ENCODE measurements around the gene ZNF488.
"Not testable (repeated sequence)": the region's sequence is repeated elsewhere in the genome, so short reads cannot be mapped to it uniquely, and the experiment has no call there.

The ZNF488 gene

DNA sequence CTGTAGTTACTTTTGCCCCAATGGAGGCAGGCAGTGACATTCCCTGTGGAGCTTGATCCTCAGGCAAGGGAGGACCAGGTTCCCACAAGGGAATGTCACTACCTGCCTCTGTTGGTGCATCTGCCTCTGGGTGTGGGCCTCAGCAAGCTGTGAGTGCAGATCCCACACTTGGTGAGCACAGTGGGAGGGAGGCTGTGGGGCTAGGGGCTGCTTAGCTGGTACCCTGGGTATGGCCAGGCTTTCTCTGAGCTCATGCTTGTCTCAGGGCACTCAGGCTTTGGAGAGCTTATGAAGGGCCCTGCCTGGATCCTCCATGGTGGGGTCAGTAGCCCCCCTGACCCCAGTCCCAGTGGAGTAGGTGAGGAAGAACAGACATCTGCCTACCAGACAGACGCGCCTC lies 16.2 kb upstream of the ZNF488 start:
- WGBS (ENCODE audit: extremely low coverage, insufficient coverage, low lambda C conversion rate) = no CpG with 5 or more reads among the region's 2 CpGs
- H3K9ac ChIP-seq (ENCODE audit: low read length) = no peak overlapping the region
- H3K4me1 ChIP-seq (ENCODE audit: control insufficient read depth, low read depth, low read length) = peaks cover 12% of the 10 kb centered on the region

DNA sequence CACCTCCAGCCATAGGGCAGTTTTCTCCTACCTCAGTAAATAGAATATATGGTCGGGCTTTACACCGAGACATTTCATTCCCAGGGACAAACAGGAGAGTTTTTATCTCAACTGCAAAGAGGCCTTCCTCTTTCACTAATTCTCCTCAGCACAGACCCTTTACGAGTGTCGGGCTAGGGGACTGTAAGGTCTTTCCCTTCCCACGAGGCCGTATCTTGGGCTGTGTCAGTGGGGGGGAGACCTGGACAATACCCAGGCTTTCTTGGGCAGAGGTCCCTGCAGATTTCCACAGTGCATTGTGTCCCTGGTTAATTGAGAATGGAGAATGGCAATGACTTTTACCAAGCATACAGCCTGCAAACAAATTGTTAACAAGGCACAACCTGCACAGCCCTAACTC lies 13.2 kb upstream of the ZNF488 start:
- no peak for DNase-seq
- Histone ChIP-seq H2AK5ac (ENCODE audit: low read length) (no peak overlapping the region), H3K27me3 (ENCODE audit: insufficient read depth, low read length, poor library complexity) (no peaks in the 10 kb centered on the region), H3K56ac (ENCODE audit: low read length) (no peak overlapping the region), H2BK15ac (replicated peaks; ENCODE audit: low read depth) (no peak overlapping the region), H3K27ac (ENCODE audit: low read depth, low read length) (no peak overlapping the region), H4K8ac (ENCODE audit: low read depth, low read length) (no peak overlapping the region), H3K23ac (ENCODE audit: low read length) (no peak overlapping the region), H4K5ac (ENCODE audit: low read length) (no peak overlapping the region), H3K9ac (ENCODE audit: low read length) (no peak overlapping the region), H3K79me1 (ENCODE audit: low read length) (no peaks in the 10 kb centered on the region), H3K4ac (ENCODE audit: low read depth, low read length) (no peak overlapping the region), H3K36me3 (ENCODE audit: control insufficient read depth, insufficient read depth, low read length) (no peaks in the 10 kb centered on the region), H2BK5ac (ENCODE audit: low read length) (no peak overlapping the region), H3K18ac (ENCODE audit: low read length) (no peak overlapping the region), H2BK120ac (ENCODE audit: low read depth, low read length) (no peak overlapping the region), H3K79me2 (ENCODE audit: control insufficient read depth, insufficient read depth, low read length) (no peaks in the 10 kb centered on the region), H3K4me2 (ENCODE audit: low read length) (no peak overlapping the region), H3K4me1 (ENCODE audit: control insufficient read depth, low read depth, low read length) (peaks cover 5% of the 10 kb centered on the region), H3K4me3 (ENCODE audit: low read length) (no peak overlapping the region)
- WGBS (ENCODE audit: extremely low coverage, insufficient coverage, low lambda C conversion rate) = no CpG with 5 or more reads among the region's 6 CpGs

More for the DNA sequence above, 16.2 kb upstream of the ZNF488 start:
- H3K27me3 ChIP-seq (ENCODE audit: insufficient read depth, low read length, poor library complexity) = no peaks in the 10 kb centered on the region
- no peak overlapping the region for H3K23ac ChIP-seq (ENCODE audit: low read length)
- no peak overlapping the region for H4K5ac ChIP-seq (ENCODE audit: low read length)
- no peak overlapping the region for H3K4ac ChIP-seq (ENCODE audit: low read depth, low read length)
- H2AK5ac ChIP-seq (ENCODE audit: low read length) = no peak overlapping the region
- H3K4me3 ChIP-seq (ENCODE audit: low read length) = no peak overlapping the region
- no peak overlapping the region for H3K56ac ChIP-seq (ENCODE audit: low read length)
- H2BK5ac ChIP-seq (ENCODE audit: low read length) = no peak overlapping the region
- H3K27ac ChIP-seq (ENCODE audit: low read depth, low read length) = no peak overlapping the region
- H3K18ac ChIP-seq (ENCODE audit: low read length) = no peak overlapping the region
- DNase-seq = no peak
- no peak overlapping the region for H3K4me2 ChIP-seq (ENCODE audit: low read length)
- no peak overlapping the region for H2BK15ac ChIP-seq (replicated peaks; ENCODE audit: low read depth)
- H3K79me1 ChIP-seq (ENCODE audit: low read length) = no peaks in the 10 kb centered on the region
- H2BK120ac ChIP-seq (ENCODE audit: low read depth, low read length) = no peak overlapping the region
- no peaks in the 10 kb centered on the region for H3K36me3 ChIP-seq (ENCODE audit: control insufficient read depth, insufficient read depth, low read length)
- no peak overlapping the region for H4K8ac ChIP-seq (ENCODE audit: low read depth, low read length)
- no peaks in the 10 kb centered on the region for H3K79me2 ChIP-seq (ENCODE audit: control insufficient read depth, insufficient read depth, low read length)

DNA sequence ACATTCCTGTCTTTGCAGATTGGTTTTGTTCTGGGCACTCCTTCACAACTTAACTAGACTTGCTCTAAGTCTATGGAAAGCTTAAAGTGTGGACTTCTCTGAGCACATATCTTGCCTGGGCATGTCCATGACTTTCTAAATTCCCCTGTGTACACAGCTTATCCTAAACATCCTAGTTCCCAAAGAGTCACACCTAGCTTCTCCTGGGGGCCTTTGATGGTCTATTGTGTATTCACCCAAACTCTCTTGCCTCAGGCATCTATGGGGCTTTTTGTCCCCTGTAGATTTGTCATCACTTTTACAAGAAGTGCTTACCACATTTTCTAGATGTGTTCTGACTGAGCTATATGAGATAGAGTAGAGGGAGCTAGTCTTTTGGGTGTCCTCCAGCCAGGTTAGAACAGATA lies 12.2 kb upstream of the ZNF488 start:
- H4K5ac ChIP-seq (ENCODE audit: low read length) = no peak overlapping the region
- peak overlapping the region; percentile 39 for H3K18ac ChIP-seq (ENCODE audit: low read length)
- H4K8ac ChIP-seq (ENCODE audit: low read depth, low read length) = no peak overlapping the region
- no peaks in the 10 kb centered on the region for H3K27me3 ChIP-seq (ENCODE audit: insufficient read depth, low read length, poor library complexity)
- no peak overlapping the region for H3K27ac ChIP-seq (ENCODE audit: low read depth, low read length)
- H2BK5ac ChIP-seq (ENCODE audit: low read length) = no peak overlapping the region
- H3K56ac ChIP-seq (ENCODE audit: low read length) = no peak overlapping the region
- peaks cover 2% of the 10 kb centered on the region for H3K4me1 ChIP-seq (ENCODE audit: control insufficient read depth, low read depth, low read length)
- peak overlapping the region; percentile 74 for H2BK15ac ChIP-seq (replicated peaks; ENCODE audit: low read depth)
- H2AK5ac ChIP-seq (ENCODE audit: low read length) = no peak overlapping the region
- peak overlapping the region; percentile 9 for H3K4ac ChIP-seq (ENCODE audit: low read depth, low read length)
- no peaks in the 10 kb centered on the region for H3K36me3 ChIP-seq (ENCODE audit: control insufficient read depth, insufficient read depth, low read length)
- H3K79me2 ChIP-seq (ENCODE audit: control insufficient read depth, insufficient read depth, low read length) = no peaks in the 10 kb centered on the region
- no peak overlapping the region for H3K4me3 ChIP-seq (ENCODE audit: low read length)
- H3K23ac ChIP-seq (ENCODE audit: low read length) = no peak overlapping the region
- no peaks in the 10 kb centered on the region for H3K79me1 ChIP-seq (ENCODE audit: low read length)
- peak; percentile 72 for DNase-seq
- H2BK120ac ChIP-seq (ENCODE audit: low read depth, low read length) = no peak overlapping the region
- H3K9ac ChIP-seq (ENCODE audit: low read length) = no peak overlapping the region
- H3K4me2 ChIP-seq (ENCODE audit: low read length) = no peak overlapping the region

- Histone ChIP-seq H3K4me2 (ENCODE audit: low read length) (no peak overlapping the region), H3K27me3 (ENCODE audit: insufficient read depth, low read length, poor library complexity) (no peaks in the 10 kb centered on the region), H4K8ac (ENCODE audit: low read depth, low read length) (no peak overlapping the region), H2BK5ac (ENCODE audit: low read length) (no peak overlapping the region), H3K18ac (ENCODE audit: low read length) (no peak overlapping the region), H3K79me2 (ENCODE audit: control insufficient read depth, insufficient read depth, low read length) (no peaks in the 10 kb centered on the region), H3K56ac (ENCODE audit: low read length) (no peak overlapping the region), H3K79me1 (ENCODE audit: low read length) (no peaks in the 10 kb centered on the region), H3K4me1 (ENCODE audit: control insufficient read depth, low read depth, low read length) (no peaks in the 10 kb centered on the region), H2AK5ac (ENCODE audit: low read length) (no peak overlapping the region), H2BK120ac (ENCODE audit: low read depth, low read length) (no peak overlapping the region), H3K27ac (ENCODE audit: low read depth, low read length) (no peak overlapping the region), H3K9ac (ENCODE audit: low read length) (no peak overlapping the region), H3K4me3 (ENCODE audit: low read length) (no peak overlapping the region), H3K36me3 (ENCODE audit: control insufficient read depth, insufficient read depth, low read length) (no peaks in the 10 kb centered on the region), H3K4ac (ENCODE audit: low read depth, low read length) (no peak overlapping the region), H3K23ac (ENCODE audit: low read length) (no peak overlapping the region), H2BK15ac (replicated peaks; ENCODE audit: low read depth) (no peak overlapping the region), H4K5ac (ENCODE audit: low read length) (no peak overlapping the region)
- no CpG with 5 or more reads among the region's 3 CpGs for WGBS (ENCODE audit: extremely low coverage, insufficient coverage, low lambda C conversion rate)
- DNase-seq = no peak
Observed at GRCh38 chr10:47389619-47390018, 5.5 kb upstream of the ZNF488 start.

GRCh38 chr10:47388879-47389278 lies 4.8 kb upstream of the ZNF488 start:
- Histone ChIP-seq H3K56ac (ENCODE audit: low read length) (no peak overlapping the region), H2BK5ac (ENCODE audit: low read length) (no peak overlapping the region), H4K5ac (ENCODE audit: low read length) (no peak overlapping the region), H3K23ac (ENCODE audit: low read length) (no peak overlapping the region), H3K9ac (ENCODE audit: low read length) (no peak overlapping the region), H3K4me3 (ENCODE audit: low read length) (no peak overlapping the region), H3K27ac (ENCODE audit: low read depth, low read length) (no peak overlapping the region), H4K8ac (ENCODE audit: low read depth, low read length) (no peak overlapping the region), H3K18ac (ENCODE audit: low read length) (no peak overlapping the region), H3K79me2 (ENCODE audit: control insufficient read depth, insufficient read depth, low read length) (no peaks in the 10 kb centered on the region), H2BK15ac (replicated peaks; ENCODE audit: low read depth) (no peak overlapping the region), H2AK5ac (ENCODE audit: low read length) (no peak overlapping the region), H2BK120ac (ENCODE audit: low read depth, low read length) (no peak overlapping the region), H3K27me3 (ENCODE audit: insufficient read depth, low read length, poor library complexity) (no peaks in the 10 kb centered on the region), H3K79me1 (ENCODE audit: low read length) (no peaks in the 10 kb centered on the region), H3K36me3 (ENCODE audit: control insufficient read depth, insufficient read depth, low read length) (no peaks in the 10 kb centered on the region), H3K4ac (ENCODE audit: low read depth, low read length) (no peak overlapping the region), H3K4me2 (ENCODE audit: low read length) (no peak overlapping the region), H3K4me1 (ENCODE audit: control insufficient read depth, low read depth, low read length) (no peaks in the 10 kb centered on the region)
- WGBS (ENCODE audit: extremely low coverage, insufficient coverage, low lambda C conversion rate) = no CpG with 5 or more reads among the region's 4 CpGs
- no peak for DNase-seq

DNA sequence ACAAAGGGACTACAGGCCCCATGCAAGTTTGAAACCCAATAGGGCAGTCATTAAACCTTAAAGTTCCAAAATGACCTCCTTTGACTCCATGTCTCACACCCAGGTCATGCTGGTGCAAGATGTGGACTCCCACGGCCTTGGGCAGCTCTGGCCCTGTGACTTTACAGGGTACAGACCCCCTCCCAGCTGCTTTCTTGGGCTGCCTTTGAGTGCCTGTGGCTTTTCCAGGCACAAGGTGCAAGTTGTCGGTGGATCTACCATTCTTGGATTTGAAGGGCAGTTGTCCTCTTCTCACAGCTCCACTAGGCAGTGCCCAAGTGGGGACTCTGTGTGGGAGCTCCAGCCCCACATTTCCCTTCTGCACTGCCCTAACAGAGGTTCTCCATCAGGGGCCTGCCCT lies 2.0 kb upstream of the ZNF488 start:
- H3K4me3 ChIP-seq (ENCODE audit: low read length); H3K79me2 ChIP-seq (ENCODE audit: control insufficient read depth, insufficient read depth, low read length); H3K9ac ChIP-seq (ENCODE audit: low read length); DNase-seq; H4K8ac ChIP-seq (ENCODE audit: low read depth, low read length); H3K18ac ChIP-seq (ENCODE audit: low read length); H3K23ac ChIP-seq (ENCODE audit: low read length); H3K27ac ChIP-seq (ENCODE audit: low read depth, low read length); H2BK15ac ChIP-seq (replicated peaks; ENCODE audit: low read depth); H3K27me3 ChIP-seq (ENCODE audit: insufficient read depth, low read length, poor library complexity); H2BK5ac ChIP-seq (ENCODE audit: low read length); H3K79me1 ChIP-seq (ENCODE audit: low read length); H4K5ac ChIP-seq (ENCODE audit: low read length); H2BK120ac ChIP-seq (ENCODE audit: low read depth, low read length); H2AK5ac ChIP-seq (ENCODE audit: low read length); H3K36me3 ChIP-seq (ENCODE audit: control insufficient read depth, insufficient read depth, low read length); H3K56ac ChIP-seq (ENCODE audit: low read length); H3K4me2 ChIP-seq (ENCODE audit: low read length); H3K4ac ChIP-seq (ENCODE audit: low read depth, low read length); H3K4me1 ChIP-seq (ENCODE audit: control insufficient read depth, low read depth, low read length): not testable (repeated sequence)
- WGBS (ENCODE audit: extremely low coverage, insufficient coverage, low lambda C conversion rate) = no CpG with 5 or more reads among the region's 2 CpGs

Measured in mesendoderm (in vitro differentiated cells).